ENCODE data around the gene RCBTB1.

Gene RCBTB1

DNA sequence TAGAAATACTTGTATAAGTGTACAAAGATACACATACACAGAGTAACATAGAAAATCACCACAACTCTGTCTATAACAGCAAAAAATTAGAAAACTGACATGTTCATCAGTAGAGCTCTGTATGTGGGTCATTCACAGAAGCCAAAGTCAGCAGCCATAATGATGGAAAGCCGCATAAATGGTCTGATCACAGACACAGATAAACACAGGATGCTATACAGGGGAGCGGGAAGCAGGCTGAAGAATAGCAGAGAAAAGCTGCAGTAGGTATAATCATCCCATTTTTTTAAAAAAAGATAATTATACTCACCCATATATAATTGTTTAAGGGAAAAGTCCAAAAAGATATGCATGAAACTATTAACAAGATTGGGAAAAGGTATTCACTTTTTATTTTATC lies 31.5 kb downstream of the RCBTB1 start:
- DNase-seq = no peak

DNA sequence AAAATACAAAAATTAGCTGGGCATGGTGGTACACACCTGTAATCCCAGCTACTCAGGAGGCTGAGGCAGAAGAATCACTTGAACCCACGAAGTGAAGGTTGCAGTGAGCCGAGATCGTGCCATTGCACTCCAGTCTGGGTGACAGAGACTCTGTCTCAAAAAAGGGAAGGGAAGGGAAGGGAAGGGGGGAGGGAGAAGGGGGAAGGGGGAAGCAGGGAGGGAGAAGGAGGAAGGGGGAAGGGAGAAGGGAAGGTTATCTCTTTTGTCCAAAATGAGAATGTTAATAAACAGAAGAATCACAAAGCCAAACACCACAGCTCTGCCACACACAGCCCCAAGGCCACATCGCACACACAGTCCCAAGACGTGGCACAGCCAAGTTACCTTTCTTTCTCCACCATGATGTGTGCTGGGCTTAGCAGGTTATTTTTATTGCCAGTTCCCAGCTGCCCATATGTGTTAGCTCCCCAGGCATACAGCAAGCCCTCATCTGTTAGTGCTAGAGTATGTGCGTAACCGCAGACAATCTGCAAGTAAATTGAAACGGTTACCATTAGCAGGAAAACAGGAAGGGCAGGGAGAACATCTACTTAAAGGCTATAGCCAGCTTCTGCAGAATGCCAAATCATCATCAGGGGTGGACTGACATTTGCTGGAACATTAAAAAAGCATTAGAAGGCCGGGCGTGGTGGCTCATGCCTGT lies 34.3 kb downstream of the RCBTB1 start:
- DNase-seq = no peak

DNA sequence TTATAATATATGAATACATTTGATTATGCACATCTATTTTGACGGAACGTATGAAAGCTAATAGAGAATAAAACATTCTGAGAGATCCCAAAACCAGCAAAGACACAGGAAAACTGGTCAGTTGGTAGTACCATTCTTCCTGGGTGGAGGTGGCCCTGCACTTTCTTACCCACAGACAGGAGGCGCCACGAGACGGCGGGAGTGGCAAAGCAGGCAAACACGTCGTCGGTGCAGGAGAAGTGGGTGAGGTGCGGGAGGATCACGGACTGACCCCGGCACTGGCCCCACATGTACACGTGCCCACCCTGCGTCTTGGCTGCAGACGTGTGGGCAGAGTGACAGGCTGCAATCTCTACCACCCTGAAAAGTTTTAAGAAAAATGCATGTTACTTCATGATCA lies 36.1 kb downstream of the RCBTB1 start:
- DNase-seq = no peak

DNA sequence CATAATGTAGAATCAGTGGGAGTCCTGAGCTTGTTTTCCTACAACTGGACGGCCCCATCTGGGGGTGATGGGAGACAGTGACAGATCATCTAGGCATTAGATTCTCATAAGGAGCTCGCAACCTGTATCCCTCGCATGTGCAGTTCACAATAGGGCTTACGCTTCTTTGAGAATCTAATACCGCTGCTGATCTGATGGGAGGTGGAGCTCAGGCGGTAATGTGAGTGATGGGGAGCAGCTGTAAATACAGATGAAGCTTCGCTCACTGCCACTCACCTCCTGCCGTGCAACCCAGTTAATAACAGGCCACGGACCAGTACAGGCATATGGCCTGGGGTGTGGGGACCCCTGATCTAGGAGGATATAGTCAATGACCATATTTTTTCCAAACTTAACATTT lies 38.8 kb downstream of the RCBTB1 start:
- no peak for DNase-seq

DNA sequence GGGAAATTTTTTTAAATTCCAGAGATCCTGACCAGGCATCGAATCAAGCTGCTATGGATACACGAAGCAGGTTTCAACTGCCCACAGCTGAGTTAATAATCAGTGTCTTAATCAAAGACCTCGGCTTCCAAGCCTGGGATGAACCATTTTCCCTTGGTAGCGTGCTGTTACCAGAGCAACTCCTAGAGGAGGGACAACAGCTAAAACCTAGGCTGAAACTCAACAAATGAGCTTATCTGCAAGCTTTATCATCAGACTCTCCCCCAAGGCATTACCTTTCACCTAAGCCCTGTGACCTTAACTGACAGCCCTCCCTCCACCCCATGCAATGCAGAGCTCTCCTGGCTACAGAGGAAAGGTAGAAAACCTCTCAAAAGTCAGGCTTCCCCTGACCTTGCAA lies 39.7 kb downstream of the RCBTB1 start:
- no peak for DNase-seq

DNA sequence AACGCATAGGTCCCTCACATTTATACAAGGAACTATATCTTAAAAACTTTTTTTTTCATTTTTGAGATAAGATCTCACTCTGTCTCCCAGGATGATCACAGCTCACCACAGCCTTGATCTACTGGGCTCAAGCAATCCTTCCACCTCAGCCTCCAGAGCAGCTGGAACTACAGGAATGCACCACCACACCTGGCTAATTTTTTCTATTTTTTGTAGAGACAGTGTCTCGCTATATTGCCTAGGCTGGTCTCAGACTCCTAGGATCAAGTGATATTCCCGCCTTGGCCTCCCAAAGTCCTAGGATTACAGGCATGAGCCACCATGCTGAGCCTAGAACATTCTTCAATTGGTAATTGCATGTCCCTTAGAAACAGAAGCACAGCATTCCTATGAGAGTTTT lies 41.7 kb downstream of the RCBTB1 start:
- DNase-seq = no peak

DNA sequence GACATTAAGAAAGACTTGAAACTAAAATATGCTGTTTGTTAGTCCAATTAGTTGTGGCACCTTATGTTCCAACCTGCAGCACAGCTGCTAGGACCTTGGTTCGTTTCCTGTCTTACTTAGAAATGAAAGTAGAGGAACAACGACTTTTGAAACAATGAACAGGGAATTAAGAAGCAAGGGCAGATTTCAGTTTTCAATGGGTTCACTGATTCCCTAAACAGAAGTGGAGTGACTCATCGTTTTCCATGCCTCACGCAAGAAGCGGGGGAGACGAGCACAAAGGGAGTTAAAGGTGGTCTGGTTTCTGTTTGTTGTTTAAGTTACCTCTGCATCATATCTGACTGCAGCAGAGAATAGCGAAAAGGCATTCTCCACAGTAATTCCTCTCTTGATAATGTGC lies 44.8 kb downstream of the RCBTB1 start:
- DNase-seq = no peak

DNA sequence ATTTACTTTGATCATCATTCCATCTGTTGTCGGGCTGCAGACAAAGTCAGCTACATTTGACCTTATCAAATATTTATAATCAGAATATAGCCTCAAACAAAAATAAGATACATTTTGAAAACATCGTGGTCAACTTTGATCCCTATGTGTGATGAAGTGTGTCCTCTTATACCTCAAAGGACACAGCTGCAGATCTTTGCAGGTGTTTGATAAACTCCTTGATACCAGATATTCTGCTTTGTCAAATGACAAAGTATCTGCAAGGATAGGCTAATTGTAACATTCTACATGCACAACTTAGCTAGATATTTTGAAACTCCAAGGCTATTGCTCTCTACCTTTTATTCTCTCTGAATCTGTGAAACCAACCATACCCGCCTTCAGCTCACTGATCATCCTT lies 45.6 kb downstream of the RCBTB1 start:
- DNase-seq = no peak

DNA sequence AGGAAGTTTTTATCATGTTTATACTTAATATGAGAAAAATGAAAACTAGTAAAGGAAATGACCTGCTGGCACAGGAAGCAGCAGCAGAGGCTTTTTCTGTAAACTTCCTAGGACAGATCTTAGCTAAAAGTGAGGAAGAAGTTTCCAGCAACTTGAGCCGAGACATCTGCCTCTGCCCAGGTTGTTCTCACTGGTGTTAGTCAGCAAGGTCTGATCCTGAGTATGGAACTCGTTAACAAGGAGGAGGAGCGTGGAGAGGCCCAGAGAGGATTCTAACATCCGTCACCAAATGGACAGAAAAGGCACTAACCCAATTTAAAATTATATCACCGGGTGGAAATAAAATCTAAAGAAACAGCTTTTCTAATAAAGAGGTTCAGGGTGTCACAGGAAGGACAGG lies 46.0 kb downstream of the RCBTB1 start:
- no peak for DNase-seq

DNA sequence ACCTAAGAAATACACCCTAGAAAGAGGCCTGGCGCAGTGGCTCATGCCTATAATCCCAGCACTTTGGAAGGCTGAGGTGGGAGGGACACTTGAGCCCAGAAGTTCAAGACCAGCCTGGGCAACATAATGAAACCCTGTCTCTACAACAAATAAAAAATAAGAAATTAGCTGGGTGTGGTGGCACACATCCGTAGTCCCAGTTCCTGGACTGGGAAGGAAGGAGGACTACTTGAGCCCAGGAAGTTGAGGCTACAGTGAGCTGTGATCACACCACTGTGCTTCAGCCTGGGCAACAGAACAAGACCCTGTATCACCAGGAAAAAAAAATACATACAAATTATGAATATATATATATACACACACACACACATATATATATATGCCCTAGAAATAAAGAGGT lies 47.0 kb downstream of the RCBTB1 start:
- no peak for DNase-seq

DNA sequence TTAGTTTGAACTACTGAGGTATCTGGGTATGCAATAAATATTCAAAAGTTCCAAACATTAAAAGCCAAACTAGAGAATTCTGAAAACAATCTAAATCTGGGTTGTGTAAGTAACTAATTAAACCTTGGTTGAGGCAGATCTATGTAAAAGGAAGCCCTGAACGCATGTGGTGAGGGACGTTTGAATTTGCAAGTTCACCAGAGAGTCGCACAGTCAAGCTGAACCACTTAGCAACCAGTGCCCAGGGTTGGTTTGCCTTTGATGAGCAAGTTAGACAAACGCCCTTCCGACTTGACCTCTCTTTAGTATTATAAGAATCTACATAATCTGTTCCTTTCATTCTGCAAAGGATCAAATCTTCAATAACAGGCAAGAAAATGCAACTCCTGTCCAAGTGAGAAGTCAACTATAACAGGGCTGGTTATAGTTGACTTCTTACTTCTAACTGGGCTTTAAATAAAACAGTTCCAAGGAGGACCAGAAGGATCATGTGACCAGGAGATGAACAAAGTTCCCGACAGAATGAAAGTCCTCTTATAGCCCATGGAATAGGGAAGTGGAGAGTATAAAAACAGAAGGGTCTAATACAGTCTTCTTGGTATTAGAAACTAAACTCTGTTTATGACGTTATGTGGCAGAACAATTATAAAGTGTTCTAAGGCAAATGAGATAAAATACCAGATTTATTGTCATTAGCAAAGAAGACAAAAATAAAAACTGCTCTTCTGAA lies 49.0 kb downstream of the RCBTB1 start:
- no peak for DNase-seq

DNA sequence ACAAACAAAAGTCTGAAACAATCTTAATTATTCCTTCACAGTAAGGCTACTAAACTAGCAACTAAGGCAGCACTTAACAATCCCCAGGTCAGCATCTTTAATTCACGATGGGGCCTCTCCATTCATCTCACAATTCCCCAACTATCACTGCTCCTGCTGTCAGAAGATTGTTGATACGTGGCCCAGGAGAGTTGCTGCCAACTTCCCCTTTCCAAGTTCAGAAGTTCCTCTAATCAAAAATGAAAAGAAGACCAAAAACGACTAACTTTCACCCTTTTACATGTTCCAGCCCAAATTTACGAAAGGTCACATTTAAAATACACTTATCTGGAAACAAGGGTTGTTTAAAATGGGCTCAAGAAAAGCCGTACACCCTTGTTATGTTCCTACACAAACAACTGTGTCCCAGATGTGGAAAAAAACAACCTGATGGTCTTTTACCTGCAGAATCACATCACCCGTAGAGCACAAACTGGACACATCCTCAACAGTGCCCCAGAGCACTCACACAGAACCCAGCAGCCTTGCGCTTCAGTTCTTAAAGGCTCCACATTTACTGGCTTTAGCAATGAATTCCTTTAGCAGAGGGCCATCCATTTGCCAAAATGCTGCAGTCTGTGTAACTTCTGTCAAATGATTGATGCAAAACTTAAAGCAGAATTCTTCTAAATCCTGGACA lies 51.6 kb downstream of the RCBTB1 start:
- no peak for DNase-seq

DNA sequence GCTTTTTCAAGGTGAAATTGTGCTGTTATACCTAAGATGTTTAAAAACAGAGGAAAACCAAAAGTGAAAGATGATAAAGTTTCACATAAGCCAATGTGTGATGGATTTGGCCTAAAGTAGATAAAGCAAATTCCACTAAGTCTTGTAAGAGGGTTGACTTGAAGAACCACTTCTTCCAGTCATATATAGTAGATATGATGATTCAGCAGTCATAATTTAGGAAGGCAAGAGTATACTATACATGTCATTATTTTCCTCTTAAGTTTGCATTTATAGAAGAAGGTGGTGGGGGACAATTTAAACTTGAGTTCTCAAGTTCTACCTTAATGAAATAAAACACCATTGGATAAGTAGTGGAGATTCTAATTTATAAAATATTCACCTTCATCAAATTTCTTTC lies 52.3 kb downstream of the RCBTB1 start:
- DNase-seq = no peak

DNA sequence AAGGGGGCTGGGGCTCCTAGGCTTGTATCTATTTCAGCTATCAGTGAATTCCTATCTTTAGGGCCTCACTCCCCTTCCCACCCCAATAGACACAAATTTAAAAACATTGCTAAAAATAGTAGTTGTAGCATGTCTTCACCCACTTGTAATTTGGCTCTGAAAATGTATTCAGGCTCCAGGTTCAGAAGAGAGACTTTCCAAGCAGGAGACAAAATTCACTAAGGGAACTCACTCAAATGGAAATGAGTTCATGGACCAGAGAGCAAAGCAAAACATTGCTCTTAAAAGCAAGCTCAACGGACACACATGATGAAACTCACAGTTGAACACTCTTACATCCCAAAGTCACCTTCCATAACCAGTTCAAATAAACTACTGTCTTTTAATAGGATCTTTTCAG lies 52.8 kb downstream of the RCBTB1 start:
- DNase-seq = no peak

DNA sequence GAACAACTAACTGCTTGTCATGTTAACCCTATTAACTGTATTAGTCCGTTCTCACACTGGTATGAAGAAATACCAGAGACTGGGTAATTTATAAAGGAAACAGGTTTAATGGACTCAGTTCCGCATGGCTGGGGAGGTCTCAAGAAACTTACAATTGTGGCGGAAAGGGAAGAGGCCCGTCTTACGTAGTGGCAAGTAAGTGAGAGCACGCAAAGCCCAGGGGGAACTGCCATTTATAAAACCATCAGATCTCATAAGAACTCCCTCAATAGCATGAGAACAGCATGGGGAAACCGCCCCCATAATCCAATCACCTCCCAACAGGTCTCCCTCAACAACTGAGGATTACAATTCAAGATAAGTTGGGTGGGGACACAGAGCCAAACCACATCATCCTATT lies 54.9 kb downstream of the RCBTB1 start:
- DNase-seq = no peak

DNA sequence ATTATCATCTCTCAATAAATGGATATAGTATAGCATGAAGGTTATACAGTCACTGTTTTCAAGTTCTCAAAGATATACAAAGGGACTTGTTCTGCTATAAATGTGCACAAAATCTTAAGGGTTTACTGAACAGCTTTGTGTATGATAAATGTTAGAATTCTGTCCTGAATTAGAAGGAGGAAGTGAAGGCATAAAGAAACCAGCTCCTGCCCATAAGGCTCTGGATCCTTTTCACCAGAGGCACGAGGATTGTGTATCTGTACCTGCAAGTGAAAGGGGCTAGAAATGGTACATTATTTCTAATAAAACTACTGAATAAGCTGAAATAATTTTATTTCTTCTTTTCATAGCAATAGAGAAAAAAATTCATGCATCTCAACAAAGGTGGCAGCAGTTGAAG lies 57.2 kb downstream of the RCBTB1 start:
- no peak for DNase-seq

DNA sequence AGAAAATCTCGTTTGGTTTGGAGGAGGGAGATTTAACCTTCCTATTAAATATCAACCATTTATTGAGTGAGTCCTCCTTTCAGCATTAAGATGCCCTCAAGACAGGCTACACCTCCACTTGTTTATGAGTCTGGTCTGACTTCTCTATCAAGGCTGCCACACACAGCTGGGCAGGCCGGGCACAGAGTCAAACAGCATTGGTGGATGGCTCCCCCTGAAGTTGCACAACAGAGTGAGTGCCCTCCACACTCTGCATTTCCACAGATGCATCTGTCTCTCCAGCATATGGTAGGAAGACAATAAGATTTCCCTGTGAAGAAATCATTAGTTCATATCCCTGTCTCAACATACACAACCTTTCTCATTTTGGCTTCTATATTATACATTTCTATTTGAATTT lies 58.2 kb downstream of the RCBTB1 start:
- DNase-seq = no peak

DNA sequence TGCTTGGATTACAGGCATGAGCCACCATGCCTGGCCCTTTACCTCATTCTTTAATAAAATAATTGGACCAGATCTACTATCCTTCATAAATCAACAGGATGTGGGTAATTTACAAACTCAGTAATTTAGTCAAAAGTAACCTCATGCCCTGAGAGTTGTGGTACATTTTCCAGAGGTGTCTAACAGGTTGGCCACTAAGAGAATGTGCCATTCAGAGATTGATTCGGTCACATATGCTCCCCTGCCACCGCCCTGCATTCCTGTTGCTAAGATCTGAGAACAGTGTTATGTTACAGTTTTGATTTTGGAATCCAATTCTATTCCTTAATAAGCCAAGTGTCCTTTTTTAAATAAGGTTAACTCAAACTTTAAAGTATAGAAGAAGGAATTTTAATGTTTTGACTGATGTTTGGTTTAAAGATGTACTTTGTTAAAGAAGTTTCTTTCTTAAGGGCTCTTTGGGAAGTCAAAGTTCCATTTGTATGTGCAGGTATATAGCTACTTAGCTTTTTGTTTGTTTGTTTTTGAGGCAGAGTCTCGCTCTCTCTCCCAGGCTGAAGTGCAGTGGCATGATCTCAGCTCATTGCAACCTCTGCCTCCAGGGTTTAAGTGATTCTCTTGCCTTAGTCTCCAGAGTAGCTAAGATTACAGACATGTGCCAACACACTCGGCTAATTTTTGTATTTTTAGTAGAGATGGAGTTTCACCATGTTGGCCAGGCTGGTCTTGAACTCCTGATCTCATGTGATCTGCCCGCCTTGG lies 60.4 kb downstream of the RCBTB1 start:
- DNase-seq = no peak

DNA sequence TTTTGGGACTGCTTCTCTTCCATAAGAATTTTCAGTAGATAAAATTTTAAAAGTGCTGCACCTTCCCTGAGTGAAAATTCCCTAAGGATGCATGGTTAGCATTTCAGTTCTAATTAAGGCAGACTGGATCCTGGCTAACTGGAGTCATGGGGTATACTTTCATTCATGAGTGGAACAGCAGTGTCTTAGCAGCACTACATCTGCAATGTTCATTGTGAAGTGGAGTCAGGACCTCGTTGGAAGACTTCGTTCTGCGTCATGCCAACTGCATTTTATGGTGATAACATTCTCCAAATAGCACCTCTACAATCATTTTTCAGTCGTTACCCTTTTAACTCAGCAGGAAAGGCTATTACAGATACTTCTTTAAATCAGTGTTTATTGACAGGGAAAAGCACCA lies 64.1 kb downstream of the RCBTB1 start:
- no peak for DNase-seq

DNA sequence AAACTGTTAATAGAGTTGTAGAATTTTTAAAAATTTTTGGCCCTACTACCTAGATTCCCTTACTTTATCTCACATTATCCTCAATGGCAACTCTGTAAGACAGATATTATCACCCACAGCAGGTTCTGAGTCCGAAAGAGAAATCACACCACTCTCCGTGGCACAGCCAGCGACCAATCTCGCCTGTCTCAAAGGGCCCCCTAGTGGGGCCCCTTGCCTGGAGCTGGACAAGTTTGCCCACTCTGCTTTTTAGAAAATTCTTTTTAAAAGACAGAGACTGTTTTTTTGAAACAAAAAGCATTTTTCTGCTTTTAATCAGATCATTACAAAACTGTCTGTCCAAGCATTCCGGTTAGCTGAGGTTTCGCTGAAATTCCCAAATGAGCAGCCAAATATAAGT lies 67.9 kb downstream of the RCBTB1 start:
- DNase-seq = no peak

DNA sequence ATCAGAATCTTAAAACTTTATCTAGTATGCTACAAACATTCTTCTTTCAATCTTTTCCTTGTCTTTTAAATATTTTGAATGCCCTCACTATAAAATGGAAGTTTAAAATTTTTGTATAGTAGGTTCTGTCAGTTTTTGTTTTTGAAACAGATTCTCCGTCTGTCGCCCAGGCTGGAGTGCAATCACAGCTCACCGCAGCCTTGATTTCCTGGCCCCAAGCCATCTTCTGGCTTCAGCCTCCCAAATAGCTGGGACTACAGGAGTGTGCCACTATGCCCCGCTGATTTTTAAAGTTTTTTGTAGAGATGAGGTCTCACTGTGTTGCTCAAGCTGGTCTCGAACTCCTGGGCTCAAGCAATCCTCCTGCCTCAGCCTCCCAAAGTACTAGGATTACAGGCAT lies 68.9 kb downstream of the RCBTB1 start:
- no peak for DNase-seq

DNA sequence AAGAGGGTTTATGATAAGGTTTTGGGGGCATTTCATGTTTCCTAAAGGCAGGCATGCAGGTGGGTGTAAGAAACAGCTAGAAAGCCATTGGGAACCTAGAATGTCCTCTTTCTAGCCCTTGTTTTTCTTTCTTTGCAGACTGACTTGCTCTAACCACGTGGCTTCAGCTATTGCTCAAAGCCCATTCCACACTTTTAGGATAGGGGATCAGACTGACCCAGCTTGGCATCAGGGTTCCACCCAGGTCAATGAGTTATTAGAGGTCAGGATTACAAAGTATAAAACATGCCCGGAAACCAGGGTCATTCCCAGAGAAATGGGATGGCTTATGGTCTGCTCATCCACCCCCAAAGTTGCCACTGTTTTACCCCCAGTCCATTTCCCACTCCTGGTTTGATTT lies 72.8 kb downstream of the RCBTB1 start:
- no peak for DNase-seq

DNA sequence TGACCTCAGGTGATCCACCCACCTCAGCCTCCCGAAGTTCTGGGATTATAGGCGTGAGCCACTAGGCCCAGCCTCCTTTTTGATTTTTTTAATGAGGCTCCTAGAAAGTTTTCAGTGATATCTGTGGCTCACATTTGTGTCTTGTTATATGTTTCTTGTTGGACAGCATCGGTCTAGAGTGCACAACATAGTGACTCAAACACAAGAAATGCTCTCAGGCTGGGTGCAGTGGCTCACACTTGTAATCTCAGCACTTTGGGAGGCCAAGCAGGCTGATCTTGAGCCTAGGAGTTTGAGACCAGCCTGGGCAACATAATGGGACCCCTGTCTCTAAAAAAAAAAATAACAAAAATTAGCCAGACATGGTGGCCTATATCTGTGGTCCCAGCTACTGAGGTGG lies 81.4 kb downstream of the RCBTB1 start:
- DNase-seq = no peak

DNA sequence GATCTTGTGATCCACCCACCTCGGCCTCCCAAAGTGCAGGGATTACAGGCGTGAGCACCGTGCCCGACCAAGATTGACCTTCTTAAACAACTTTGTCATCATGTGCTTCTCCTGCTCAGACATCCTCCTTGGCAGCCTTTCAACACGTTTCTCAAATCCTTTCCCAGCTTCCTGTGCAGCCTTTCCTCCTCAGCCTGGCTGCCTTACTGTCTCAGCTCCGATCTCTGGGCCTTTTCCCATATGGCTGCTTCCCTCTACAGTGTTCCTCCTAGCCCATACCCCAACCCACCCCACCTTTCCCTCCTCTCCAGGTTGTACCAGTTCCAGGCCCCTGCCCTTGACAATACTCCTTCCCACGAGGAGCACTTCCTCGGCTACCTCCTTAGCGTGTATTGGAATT lies 82.4 kb downstream of the RCBTB1 start:
- DNase-seq = no peak
